ENCODE results near the gene AKAP8.

- no peak for TF ChIP-seq CTCF (conservative IDR thresholded peaks at IDR 0.05)
- TF ChIP-seq ZFX (IDR thresholded peaks at IDR 0.05) = no peak
Measured at GRCh38 chr19:15424692-15425272, 45.2 kb upstream of the AKAP8 start.

Data from C4-2B (cell line).